Body of pancreas (tissue), 4 donors: ENCODE results near the gene MED26. TPM values are rescaled to one million over a fixed set of nuclear protein-coding genes. Genes with fewer than 3 reads are reported as not detected.
A peak's percentile ranks its signal among the peaks of the same experiment; 100 is the strongest.

ENCODE experiments used
- ATAC-seq: fragments of 150-250 bp; one replicate; pipeline ENCODE4 v1.9.1; 2016
- DNase-seq, 4 donors: peaks; one replicate each; pipeline ENCODE4 v3.0.0-alpha.2; 2019
- H3K27ac ChIP-seq, 4 donors: fragments of 200-600 bp; sonication (generic); 1 replicate in 3 of 4; 2 replicates in 1 of 4; pipeline versions ENCODE4 v1.5.1 to v1.6.1; 2016 to 2019; ENCODE audit warnings: mild to moderate bottlenecking in 1 of 4, mixed read lengths in 1 of 4, moderate library complexity in 1 of 4
- H3K27me3 ChIP-seq, 2 donors: fragments of 200-600 bp; sonication (generic); one replicate each; pipeline ENCODE4 v1.6.0; 2016; ENCODE audit warnings: mild to moderate bottlenecking in 1 of 2
- H3K36me3 ChIP-seq, 2 donors: fragments of 200-600 bp; sonication (generic); replicated peaks in 1 of 2; 2 replicates each; pipeline ENCODE4 v1.5.1; 2016; ENCODE audit warnings: low read depth in 2 of 2; ENCODE audit not compliant: insufficient read depth in 1 of 2
- H3K4me1 ChIP-seq: fragments of 200-600 bp; sonication (generic); one replicate; pipeline ENCODE4 v1.6.0; 2016
- H3K4me3 ChIP-seq, 2 donors: fragments of 200-600 bp; sonication (generic); 1 replicate in 1 of 2; 2 replicates in 1 of 2; pipeline ENCODE4 v1.5.1; 2016 to 2019
- H3K9me3 ChIP-seq, 3 donors: fragments of 200-600 bp; sonication (generic); 1 replicate in 2 of 3; 2 replicates in 1 of 3; pipeline ENCODE4 v1.5.1; 2016
- CTCF ChIP-seq, 7 experiments: fragments of 450-650 bp in 4 of 7; fragments of 200-600 bp in 3 of 7; sonication (generic) in 3 of 7; IDR thresholded peaks; one replicate each; pipeline ENCODE4 v1.5.1; 2016 to 2019; ENCODE audit warnings: antibody characterized with exemption in 7 of 7
- POLR2A ChIP-seq, 3 donors: fragments of 450-650 bp; IDR thresholded peaks; one replicate each; pipeline ENCODE4 v1.6.1; 2016; ENCODE audit warnings: antibody characterized with exemption in 3 of 3, mild to moderate bottlenecking in 2 of 3
- WGBS, 2 donors: methylation state at CpG; one replicate each; pipeline ENCODE4 v1.1.5; 2017; 5-methylcytosine and 5-hydroxymethylcytosine counted together
- intact Hi-C: fragments of 100-400 bp; cut with DNase I; formaldehyde crosslinking; loops from one replicate; pipeline ENCODE4 v1.15.1; 2023
- total RNA-seq, 2 donors: library from RNA; depleted of rRNA; stranded (reverse); fragments of >200 nt; gene quantifications; one replicate each; pipeline ENCODE4 v1.1.0, GENCODE V29; 2016

Gene MED26
- total RNA-seq, 2 donors from 2014 or later, result 4.9 to 8.2 TPM

GRCh38 chr19:16590876-16591802, 36.9 kb downstream of the MED26 start:
- Histone ChIP-seq H3K27ac (no peak overlapping the region), H3K4me3 (no peak overlapping the region), H3K4me1 (peaks cover 46% of the 10 kb centered on the region), H3K27me3 (no peaks in the 10 kb centered on the region), H3K36me3 (no peaks in the 10 kb centered on the region), H3K9me3 (no peaks in the 10 kb centered on the region)
- ATAC-seq (no peak), DNase-seq (no peak)
- TF ChIP-seq POLR2A (IDR thresholded peaks at IDR 0.05), result no peak
- TF ChIP-seq CTCF (IDR thresholded peaks at IDR 0.05), result no peak
- WGBS, 2 donors, result 85 to 89% methylated on average over 9 of the region's 9 CpGs
- intact Hi-C loops, result no loop called here

DNA sequence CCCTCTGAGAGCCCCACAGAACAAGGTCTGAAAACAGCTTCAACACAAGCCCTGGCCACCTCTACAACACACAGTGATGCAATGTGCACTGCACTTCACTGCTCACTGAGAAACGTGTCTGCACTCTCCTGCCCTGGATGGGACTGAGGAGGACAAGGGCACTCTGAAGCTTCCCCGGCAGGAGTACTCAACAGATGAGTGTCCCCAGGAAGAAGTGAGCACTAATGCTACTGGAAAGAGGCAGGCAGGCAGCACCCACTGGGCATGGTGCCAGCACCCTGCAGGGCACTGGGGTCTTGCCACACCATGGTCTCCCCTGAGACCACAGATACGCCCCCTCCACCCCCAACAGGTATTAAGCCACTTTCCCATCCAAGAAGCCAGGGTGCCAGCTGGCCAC, 38.1 kb downstream of the MED26 start:
- Histone ChIP-seq H3K27ac (no peak overlapping the region), H3K27me3 (no peaks in the 10 kb centered on the region), H3K4me1 (peaks cover 57% of the 10 kb centered on the region), H3K4me3 (no peak overlapping the region), H3K9me3 (no peaks in the 10 kb centered on the region), H3K36me3 (no peaks in the 10 kb centered on the region)
- ATAC-seq (no peak), DNase-seq (no peak)
- WGBS, 2 donors, result 57 to 80% methylated on average over 3 of the region's 3 CpGs
- intact Hi-C loops, result no loop called here
- no peak for TF ChIP-seq CTCF (IDR thresholded peaks at IDR 0.05)
- no peak for TF ChIP-seq POLR2A (IDR thresholded peaks at IDR 0.05)

DNA sequence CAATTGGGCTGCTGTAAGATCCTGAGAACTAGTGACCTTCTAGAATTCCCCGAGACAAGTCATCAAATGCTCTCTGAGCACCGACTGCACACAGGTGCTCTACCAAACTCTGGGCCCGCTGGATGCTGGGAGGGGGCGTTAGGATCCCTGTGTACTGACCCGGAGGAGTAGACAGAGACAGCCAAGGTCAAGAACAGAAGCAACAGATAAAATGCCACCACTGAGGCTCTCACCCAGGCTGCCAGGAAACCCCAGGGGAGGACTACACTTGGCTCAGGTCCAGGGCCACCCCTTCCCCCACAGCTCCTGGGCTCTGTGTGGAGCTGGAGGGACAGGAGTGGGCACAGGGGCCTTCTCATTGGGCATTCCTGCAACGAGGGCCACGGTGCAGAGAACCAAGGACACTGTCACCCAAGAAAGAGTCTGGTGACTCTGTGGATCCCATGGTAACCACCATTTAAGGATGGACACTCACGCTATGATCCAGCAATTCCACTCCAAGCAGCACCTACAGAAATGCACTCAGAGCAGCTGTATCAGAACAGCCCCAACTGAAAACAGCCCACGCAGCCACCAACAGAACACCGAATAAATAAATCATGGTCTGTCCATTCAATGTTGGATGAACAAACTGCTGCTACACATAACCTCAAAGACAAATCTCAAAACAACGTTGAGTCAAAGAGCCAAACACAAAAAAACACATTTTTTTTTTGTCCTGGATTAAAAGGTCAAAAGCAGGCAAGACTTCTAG, 39.0 kb downstream of the MED26 start:
- peak overlapping the region in 2 of 4 donors; percentile 41 to 65 for H3K27ac ChIP-seq
- no peaks in the 10 kb centered on the region for H3K27me3 ChIP-seq
- no peak for ATAC-seq
- intact Hi-C loops, result no loop called here
- no peak overlapping the region for H3K4me3 ChIP-seq
- peaks cover 66% of the 10 kb centered on the region for H3K4me1 ChIP-seq
- no peaks in the 10 kb centered on the region for H3K36me3 ChIP-seq
- WGBS, 2 donors, result 49 to 65% methylated on average over 4 to 11 of the region's 11 CpGs
- no peak for DNase-seq
- H3K9me3 ChIP-seq, result no peaks in the 10 kb centered on the region
- TF ChIP-seq CTCF (IDR thresholded peaks at IDR 0.05) (no peak), POLR2A (IDR thresholded peaks at IDR 0.05) (no peak)

DNA sequence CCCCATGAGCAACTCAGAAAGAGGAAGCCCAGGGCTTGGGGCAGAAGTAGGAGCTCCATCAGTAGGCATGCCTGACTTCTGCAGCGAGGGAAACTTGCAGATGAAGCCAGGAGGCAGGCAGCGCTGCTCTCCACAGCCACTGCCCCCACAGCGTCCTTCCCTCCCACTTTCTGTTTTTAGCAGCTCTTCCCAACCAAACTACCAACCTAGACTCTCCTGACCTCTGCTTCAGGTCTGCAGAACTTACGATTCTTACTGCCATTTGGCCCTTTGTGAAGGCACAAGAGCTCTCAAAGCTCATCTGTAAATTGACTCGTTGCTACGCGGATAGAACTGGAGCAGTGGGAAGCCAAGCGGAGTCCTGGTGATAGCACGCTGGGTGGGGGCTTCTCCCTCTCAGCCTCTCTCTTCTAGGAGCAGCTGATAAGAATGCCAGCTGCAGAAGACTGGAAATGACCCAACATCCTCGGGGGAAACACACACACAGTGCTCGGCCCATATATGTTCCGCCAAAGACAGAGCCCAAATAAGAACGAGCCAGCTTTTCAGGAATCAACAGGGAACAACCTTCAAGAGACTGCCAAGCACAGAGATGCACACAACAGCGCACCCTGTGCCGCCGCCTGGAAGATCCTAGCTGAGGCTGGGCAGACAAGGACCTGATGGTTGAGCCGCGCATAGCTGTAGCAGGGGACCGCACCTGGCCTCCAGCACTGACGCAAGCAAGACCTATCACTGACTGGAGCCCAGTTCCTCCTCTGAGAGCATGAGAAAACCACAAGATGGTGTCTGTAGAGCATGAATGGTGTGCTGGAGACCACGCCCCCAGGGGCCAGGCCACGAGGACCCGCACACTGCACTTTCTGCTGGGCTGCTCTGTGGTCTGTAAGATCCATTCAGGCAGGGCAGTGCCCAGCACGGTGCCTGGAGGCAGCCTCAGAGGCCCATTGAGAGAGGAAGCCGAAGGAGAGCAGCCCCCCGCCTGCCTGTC, 39.9 kb downstream of the MED26 start:
- Histone ChIP-seq H3K27me3 (no peaks in the 10 kb centered on the region), H3K9me3 (no peaks in the 10 kb centered on the region), H3K27ac (peak overlapping the region in 3 of 4 donors; percentile 14 to 65 (median 41)), H3K4me3 (no peak overlapping the region), H3K4me1 (peaks cover 75% of the 10 kb centered on the region), H3K36me3 (no peaks in the 10 kb centered on the region)
- WGBS, 2 donors, result 27 to 35% methylated on average over 18 to 26 of the region's 26 CpGs
- ATAC-seq (peak; percentile 56), DNase-seq (peak; percentile 40 to 81 (median 64))
- no peak for TF ChIP-seq CTCF (IDR thresholded peaks at IDR 0.05)
- TF ChIP-seq POLR2A (IDR thresholded peaks at IDR 0.05), result no peak
- intact Hi-C loops, result no loop called here
